Measurements from ENCODE around the gene CIAO2B. TPM values are rescaled to one million over a fixed set of nuclear protein-coding genes. Genes with fewer than 3 reads are reported as not detected.

CIAO2B gene
- total and polyA plus RNA-seq, 2 experiments from 2014 or later: 92.4 to 181 TPM

DNA sequence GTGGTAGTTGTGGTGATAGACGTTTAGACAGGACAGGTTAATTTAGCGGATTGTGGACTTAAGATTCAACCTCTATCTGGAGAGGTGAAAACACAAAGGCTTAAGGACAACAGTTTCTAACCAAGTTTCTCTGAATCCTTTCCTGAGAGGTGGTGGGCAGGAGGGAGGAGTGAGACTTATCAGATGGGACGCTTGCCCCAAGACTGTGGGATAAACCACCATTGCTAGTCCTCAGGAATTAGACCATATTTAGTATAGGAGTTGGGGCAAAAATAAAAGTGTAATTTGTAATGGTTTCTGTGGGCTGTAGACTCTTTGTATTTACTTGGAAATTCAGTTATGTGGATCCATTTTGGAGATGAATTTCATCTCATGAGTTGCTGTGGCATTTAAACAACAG lies 47.3 kb downstream of the CIAO2B start:
- H3K4me1 Mint-ChIP-seq: peaks cover 9% of the 10 kb centered on the region
- no peak overlapping the region for H3K27ac Mint-ChIP-seq

More for the DNA sequence above, 47.3 kb downstream of the CIAO2B start:
- no peaks in the 10 kb centered on the region for H3K9me2 ChIP-seq (ENCODE audit: insufficient read depth)
- peaks cover 3% of the 10 kb centered on the region; the same call in 1 of the 2 replicates for H3K4me1 ChIP-seq (ENCODE audit: insufficient read depth)
- TF ChIP-seq CREB1 (CRISPR knock-in tag; IDR thresholded peaks at IDR 0.05; ENCODE audit: low read depth) (no peak), ZNF331 (CRISPR knock-in tag; IDR thresholded peaks at IDR 0.05; ENCODE audit: low read depth) (no peak), EZH2 (IDR thresholded peaks at IDR 0.05; ENCODE audit: low read depth, unreplicated experiment) (no peak), NANOG (IDR thresholded peaks at IDR 0.05; ENCODE audit: borderline replicate concordance) (no peak), STAT1 (IDR thresholded peaks at IDR 0.05; ENCODE audit: unreplicated experiment) (no peak), JUNB (IDR thresholded peaks at IDR 0.05; ENCODE audit: unreplicated experiment) (no peak), POLR2AphosphoS5 (IDR thresholded peaks at IDR 0.05; ENCODE audit: low read depth) (no peak), ZNF114 (CRISPR knock-in tag; IDR thresholded peaks at IDR 0.05) (no peak), EZH2phosphoT487 (IDR thresholded peaks at IDR 0.05; ENCODE audit: unreplicated experiment) (no peak)
- TF ChIP-seq, protein P1, sequence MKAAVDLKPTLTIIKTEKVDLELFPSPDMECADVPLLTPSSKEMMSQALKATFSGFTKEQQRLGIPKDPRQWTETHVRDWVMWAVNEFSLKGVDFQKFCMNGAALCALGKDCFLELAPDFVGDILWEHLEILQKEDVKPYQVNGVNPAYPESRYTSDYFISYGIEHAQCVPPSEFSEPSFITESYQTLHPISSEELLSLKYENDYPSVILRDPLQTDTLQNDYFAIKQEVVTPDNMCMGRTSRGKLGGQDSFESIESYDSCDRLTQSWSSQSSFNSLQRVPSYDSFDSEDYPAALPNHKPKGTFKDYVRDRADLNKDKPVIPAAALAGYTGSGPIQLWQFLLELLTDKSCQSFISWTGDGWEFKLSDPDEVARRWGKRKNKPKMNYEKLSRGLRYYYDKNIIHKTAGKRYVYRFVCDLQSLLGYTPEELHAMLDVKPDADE (IDR thresholded peaks at IDR 0.05): no peak
- TF ChIP-seq, protein P2, sequence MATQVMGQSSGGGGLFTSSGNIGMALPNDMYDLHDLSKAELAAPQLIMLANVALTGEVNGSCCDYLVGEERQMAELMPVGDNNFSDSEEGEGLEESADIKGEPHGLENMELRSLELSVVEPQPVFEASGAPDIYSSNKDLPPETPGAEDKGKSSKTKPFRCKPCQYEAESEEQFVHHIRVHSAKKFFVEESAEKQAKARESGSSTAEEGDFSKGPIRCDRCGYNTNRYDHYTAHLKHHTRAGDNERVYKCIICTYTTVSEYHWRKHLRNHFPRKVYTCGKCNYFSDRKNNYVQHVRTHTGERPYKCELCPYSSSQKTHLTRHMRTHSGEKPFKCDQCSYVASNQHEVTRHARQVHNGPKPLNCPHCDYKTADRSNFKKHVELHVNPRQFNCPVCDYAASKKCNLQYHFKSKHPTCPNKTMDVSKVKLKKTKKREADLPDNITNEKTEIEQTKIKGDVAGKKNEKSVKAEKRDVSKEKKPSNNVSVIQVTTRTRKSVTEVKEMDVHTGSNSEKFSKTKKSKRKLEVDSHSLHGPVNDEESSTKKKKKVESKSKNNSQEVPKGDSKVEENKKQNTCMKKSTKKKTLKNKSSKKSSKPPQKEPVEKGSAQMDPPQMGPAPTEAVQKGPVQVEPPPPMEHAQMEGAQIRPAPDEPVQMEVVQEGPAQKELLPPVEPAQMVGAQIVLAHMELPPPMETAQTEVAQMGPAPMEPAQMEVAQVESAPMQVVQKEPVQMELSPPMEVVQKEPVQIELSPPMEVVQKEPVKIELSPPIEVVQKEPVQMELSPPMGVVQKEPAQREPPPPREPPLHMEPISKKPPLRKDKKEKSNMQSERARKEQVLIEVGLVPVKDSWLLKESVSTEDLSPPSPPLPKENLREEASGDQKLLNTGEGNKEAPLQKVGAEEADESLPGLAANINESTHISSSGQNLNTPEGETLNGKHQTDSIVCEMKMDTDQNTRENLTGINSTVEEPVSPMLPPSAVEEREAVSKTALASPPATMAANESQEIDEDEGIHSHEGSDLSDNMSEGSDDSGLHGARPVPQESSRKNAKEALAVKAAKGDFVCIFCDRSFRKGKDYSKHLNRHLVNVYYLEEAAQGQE (IDR thresholded peaks at IDR 0.05; ENCODE audit: unreplicated experiment): no peak
- TF ChIP-seq, protein P3, sequence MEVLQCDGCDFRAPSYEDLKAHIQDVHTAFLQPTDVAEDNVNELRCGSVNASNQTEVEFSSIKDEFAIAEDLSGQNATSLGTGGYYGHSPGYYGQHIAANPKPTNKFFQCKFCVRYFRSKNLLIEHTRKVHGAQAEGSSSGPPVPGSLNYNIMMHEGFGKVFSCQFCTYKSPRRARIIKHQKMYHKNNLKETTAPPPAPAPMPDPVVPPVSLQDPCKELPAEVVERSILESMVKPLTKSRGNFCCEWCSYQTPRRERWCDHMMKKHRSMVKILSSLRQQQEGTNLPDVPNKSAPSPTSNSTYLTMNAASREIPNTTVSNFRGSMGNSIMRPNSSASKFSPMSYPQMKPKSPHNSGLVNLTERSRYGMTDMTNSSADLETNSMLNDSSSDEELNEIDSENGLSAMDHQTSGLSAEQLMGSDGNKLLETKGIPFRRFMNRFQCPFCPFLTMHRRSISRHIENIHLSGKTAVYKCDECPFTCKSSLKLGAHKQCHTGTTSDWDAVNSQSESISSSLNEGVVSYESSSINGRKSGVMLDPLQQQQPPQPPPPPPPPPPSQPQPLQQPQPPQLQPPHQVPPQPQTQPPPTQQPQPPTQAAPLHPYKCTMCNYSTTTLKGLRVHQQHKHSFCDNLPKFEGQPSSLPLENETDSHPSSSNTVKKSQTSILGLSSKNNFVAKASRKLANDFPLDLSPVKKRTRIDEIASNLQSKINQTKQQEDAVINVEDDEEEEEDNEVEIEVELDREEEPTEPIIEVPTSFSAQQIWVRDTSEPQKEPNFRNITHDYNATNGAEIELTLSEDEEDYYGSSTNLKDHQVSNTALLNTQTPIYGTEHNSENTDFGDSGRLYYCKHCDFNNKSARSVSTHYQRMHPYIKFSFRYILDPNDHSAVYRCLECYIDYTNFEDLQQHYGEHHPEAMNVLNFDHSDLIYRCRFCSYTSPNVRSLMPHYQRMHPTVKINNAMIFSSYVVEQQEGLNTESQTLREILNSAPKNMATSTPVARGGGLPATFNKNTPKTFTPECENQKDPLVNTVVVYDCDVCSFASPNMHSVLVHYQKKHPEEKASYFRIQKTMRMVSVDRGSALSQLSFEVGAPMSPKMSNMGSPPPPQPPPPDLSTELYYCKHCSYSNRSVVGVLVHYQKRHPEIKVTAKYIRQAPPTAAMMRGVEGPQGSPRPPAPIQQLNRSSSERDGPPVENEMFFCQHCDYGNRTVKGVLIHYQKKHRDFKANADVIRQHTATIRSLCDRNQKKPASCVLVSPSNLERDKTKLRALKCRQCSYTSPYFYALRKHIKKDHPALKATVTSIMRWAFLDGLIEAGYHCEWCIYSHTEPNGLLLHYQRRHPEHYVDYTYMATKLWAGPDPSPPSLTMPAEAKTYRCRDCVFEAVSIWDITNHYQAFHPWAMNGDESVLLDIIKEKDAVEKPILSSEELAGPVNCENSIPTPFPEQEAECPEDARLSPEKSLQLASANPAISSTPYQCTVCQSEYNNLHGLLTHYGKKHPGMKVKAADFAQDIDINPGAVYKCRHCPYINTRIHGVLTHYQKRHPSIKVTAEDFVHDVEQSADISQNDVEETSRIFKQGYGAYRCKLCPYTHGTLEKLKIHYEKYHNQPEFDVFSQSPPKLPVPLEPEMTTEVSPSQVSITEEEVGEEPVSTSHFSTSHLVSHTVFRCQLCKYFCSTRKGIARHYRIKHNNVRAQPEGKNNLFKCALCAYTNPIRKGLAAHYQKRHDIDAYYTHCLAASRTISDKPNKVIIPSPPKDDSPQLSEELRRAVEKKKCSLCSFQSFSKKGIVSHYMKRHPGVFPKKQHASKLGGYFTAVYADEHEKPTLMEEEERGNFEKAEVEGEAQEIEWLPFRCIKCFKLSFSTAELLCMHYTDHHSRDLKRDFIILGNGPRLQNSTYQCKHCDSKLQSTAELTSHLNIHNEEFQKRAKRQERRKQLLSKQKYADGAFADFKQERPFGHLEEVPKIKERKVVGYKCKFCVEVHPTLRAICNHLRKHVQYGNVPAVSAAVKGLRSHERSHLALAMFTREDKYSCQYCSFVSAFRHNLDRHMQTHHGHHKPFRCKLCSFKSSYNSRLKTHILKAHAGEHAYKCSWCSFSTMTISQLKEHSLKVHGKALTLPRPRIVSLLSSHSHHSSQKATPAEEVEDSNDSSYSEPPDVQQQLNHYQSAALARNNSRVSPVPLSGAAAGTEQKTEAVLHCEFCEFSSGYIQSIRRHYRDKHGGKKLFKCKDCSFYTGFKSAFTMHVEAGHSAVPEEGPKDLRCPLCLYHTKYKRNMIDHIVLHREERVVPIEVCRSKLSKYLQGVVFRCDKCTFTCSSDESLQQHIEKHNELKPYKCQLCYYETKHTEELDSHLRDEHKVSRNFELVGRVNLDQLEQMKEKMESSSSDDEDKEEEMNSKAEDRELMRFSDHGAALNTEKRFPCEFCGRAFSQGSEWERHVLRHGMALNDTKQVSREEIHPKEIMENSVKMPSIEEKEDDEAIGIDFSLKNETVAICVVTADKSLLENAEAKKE (CRISPR knock-in tag; IDR thresholded peaks at IDR 0.05): no peak
- TF ChIP-seq, protein P4, sequence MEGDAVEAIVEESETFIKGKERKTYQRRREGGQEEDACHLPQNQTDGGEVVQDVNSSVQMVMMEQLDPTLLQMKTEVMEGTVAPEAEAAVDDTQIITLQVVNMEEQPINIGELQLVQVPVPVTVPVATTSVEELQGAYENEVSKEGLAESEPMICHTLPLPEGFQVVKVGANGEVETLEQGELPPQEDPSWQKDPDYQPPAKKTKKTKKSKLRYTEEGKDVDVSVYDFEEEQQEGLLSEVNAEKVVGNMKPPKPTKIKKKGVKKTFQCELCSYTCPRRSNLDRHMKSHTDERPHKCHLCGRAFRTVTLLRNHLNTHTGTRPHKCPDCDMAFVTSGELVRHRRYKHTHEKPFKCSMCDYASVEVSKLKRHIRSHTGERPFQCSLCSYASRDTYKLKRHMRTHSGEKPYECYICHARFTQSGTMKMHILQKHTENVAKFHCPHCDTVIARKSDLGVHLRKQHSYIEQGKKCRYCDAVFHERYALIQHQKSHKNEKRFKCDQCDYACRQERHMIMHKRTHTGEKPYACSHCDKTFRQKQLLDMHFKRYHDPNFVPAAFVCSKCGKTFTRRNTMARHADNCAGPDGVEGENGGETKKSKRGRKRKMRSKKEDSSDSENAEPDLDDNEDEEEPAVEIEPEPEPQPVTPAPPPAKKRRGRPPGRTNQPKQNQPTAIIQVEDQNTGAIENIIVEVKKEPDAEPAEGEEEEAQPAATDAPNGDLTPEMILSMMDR (conservative IDR thresholded peaks at IDR 0.05; ENCODE audit: low read depth in 2 of 2): no peak
- peaks cover 26% of the 10 kb centered on the region; the same call in 1 of the 2 replicates for H4K20me1 ChIP-seq (replicated peaks; ENCODE audit: insufficient read depth)
- DNase-seq (ENCODE audit: low spot score): no peak
- H3F3A ChIP-seq (replicated peaks; ENCODE audit: low read depth): no peaks in the 10 kb centered on the region
- H3K27me3 ChIP-seq (ENCODE audit: insufficient read depth): no peaks in the 10 kb centered on the region
- peaks cover 29% of the 10 kb centered on the region for H3K79me2 ChIP-seq (replicated peaks; ENCODE audit: insufficient read depth)
- H3K4me2 ChIP-seq: no peak overlapping the region
- peaks cover 46% of the 10 kb centered on the region for H3K36me3 Mint-ChIP-seq (ENCODE audit: low read depth)
- no peak overlapping the region for H2AFZ ChIP-seq
- no peak overlapping the region for H3K4me3 Mint-ChIP-seq
- no peak for ATAC-seq
- H3K9me3 Mint-ChIP-seq: no peaks in the 10 kb centered on the region
- H3K27ac ChIP-seq (ENCODE audit: low read depth): no peak overlapping the region
- no peak overlapping the region for H3K4me3 ChIP-seq
- H3K36me3 ChIP-seq (ENCODE audit: insufficient read depth): peaks cover 11% of the 10 kb centered on the region; the same call in 1 of the 2 replicates
- peaks cover 2% of the 10 kb centered on the region for H3K27me3 Mint-ChIP-seq (ENCODE audit: insufficient read depth, low read depth, poor library complexity)

Data from GM23338 (cell line).